SK-N-MC (cell line): ENCODE measurements around the gene TRIM45.

Source experiments
- EZH2 ChIP-seq: fragments of 200-600 bp; sonication (generic); IDR thresholded peaks from one replicate; pipeline ENCODE4 v1.6.1; 2017; ENCODE audit warnings: antibody characterized with exemption
- POLR2AphosphoS5 ChIP-seq: IDR thresholded peaks from 2 replicates; pipeline ENCODE4 v1.6.1; 2012; ENCODE audit warnings: mild to moderate bottlenecking, low read depth, low read length, borderline replicate concordance

GRCh38 chr1:117143172-117143571 lies 21.6 kb upstream of the TRIM45 start:
- TF ChIP-seq EZH2 (no peak), POLR2AphosphoS5 (no peak)
